ENCODE results near the gene DIAPH2. TPM values are rescaled to one million over a fixed set of nuclear protein-coding genes. Genes with fewer than 3 reads are reported as not detected.

DIAPH2 gene
- total and polyA plus RNA-seq, 9 donors = 8.1 to 30.9 (median 24.2) TPM

DNA sequence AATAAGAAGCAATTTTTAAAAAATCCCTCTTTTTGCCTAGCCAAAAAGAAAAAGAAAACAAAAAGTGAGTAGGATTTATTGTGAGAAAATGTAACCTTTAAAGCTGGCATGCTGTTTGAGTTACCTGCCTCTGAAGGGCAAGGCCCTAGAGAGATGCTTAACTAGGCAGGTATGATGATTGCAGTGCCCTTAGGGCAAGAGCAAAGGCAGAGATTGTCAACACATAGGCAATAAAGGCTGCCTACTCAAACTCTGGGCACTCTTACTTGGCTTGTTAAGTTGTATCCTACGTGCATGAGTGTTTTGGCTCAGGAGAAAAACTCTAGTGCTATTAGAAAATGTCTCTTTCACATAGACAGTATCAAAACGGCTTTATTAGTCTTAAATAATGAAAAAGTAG, 505.0 kb downstream of the DIAPH2 start:
- Histone ChIP-seq H3K27ac (no peak overlapping the region), H3K27me3 (no peaks in the 10 kb centered on the region), H3K36me3 (no peaks in the 10 kb centered on the region), H3K4me1 (ENCODE audit: insufficient read depth) (no peaks in the 10 kb centered on the region), H3K9me3 (no peaks in the 10 kb centered on the region), H3K4me3 (no peak overlapping the region)
- no peak for DNase-seq
- TF ChIP-seq EP300 (IDR thresholded peaks at IDR 0.05) (no peak), POLR2A (IDR thresholded peaks at IDR 0.05) (no peak)
- TF ChIP-seq, protein P1, sequence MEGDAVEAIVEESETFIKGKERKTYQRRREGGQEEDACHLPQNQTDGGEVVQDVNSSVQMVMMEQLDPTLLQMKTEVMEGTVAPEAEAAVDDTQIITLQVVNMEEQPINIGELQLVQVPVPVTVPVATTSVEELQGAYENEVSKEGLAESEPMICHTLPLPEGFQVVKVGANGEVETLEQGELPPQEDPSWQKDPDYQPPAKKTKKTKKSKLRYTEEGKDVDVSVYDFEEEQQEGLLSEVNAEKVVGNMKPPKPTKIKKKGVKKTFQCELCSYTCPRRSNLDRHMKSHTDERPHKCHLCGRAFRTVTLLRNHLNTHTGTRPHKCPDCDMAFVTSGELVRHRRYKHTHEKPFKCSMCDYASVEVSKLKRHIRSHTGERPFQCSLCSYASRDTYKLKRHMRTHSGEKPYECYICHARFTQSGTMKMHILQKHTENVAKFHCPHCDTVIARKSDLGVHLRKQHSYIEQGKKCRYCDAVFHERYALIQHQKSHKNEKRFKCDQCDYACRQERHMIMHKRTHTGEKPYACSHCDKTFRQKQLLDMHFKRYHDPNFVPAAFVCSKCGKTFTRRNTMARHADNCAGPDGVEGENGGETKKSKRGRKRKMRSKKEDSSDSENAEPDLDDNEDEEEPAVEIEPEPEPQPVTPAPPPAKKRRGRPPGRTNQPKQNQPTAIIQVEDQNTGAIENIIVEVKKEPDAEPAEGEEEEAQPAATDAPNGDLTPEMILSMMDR (IDR thresholded peaks at IDR 0.05) = no peak
- intact Hi-C loops (cut with DNase I) = no loop called here
- 60 to 66% (median 62%) methylated on average over 2 of the region's 2 CpGs for WGBS, 3 donors

DNA sequence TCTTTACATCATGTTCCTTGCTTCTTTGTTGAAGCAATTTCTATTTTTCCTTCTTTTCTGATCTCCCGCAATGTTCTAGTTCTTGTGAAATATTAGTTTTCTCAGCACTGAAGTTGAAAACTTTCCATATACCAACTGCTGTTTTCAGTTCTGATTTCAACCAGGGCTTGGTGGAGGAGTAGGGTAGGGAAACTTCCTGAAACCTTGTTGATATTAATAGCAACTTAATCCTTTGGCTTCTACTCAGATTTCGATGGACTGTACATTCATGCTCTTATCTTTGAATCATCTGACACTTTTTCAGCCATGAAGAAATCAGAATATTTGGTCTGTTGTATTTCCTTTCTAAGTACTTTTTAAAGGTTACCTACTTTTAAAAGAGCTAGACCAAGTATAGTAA, 514.9 kb downstream of the DIAPH2 start:
- Histone ChIP-seq H3K36me3 (no peaks in the 10 kb centered on the region), H3K4me1 (ENCODE audit: insufficient read depth) (no peaks in the 10 kb centered on the region), H3K9me3 (no peaks in the 10 kb centered on the region), H3K27ac (no peak overlapping the region), H3K27me3 (no peaks in the 10 kb centered on the region), H3K4me3 (no peak overlapping the region)
- TF ChIP-seq POLR2A (IDR thresholded peaks at IDR 0.05) = no peak
- TF ChIP-seq EP300 (IDR thresholded peaks at IDR 0.05) = no peak
- TF ChIP-seq, protein P1 (IDR thresholded peaks at IDR 0.05) = no peak
- WGBS, 3 donors = 81 to 87% (median 86%) methylated on average over 2 of the region's 2 CpGs
- intact Hi-C loops (cut with DNase I) = no loop called here
- DNase-seq = no peak

DNA sequence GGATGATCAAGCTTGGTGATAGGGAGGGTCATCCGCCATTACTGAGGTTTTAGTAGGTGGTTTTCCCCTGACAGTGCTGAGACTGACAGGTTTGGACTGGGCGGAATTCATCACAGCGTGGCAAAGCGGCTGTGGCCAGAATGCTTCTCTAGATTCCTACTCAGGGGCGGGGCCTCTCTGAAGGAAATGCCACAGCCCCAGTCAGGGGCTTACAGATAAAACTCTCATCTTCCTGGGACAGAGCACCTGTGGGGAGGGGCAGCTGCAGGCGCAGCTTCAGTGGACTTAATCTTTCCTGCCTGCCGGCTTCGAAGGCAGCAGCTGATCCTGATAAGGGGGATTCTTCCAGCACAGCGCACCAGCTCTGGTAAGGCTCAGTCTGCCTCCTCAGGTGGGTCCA, 515.8 kb downstream of the DIAPH2 start:
- Histone ChIP-seq H3K27ac (no peak overlapping the region), H3K4me1 (ENCODE audit: insufficient read depth) (no peaks in the 10 kb centered on the region), H3K27me3 (no peaks in the 10 kb centered on the region), H3K9me3 (no peaks in the 10 kb centered on the region), H3K4me3 (no peak overlapping the region), H3K36me3 (no peaks in the 10 kb centered on the region)
- 68 to 84% (median 81%) methylated on average over 8 to 9 of the region's 9 CpGs for WGBS, 3 donors
- TF ChIP-seq, protein P1 (IDR thresholded peaks at IDR 0.05) = no peak
- no peak for TF ChIP-seq EP300 (IDR thresholded peaks at IDR 0.05)
- TF ChIP-seq POLR2A (IDR thresholded peaks at IDR 0.05) = no peak
- intact Hi-C loops (cut with DNase I) = no loop called here
- no peak for DNase-seq

DNA sequence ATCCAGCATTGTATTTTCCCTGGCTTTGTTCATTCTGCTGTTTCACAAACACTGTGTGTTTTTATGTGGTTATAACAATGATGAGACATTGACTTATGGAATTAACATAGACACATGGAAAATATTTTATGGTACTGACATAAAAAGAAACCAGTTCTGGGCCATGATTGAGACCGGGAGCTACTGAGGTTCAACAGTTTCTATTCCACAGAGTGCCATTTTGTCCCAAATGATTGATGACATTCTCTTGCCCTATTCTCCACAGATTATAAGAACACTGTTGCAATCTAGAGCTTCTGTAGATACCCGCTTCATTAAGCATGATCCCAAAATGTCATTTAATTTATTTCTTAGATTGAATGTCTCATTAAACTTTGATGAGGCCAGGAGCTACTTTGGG, 525.9 kb downstream of the DIAPH2 start:
- 87 to 89% (median 88%) methylated on average over 2 of the region's 2 CpGs for WGBS, 3 donors
- no peak for DNase-seq

More for the DNA sequence above, 525.9 kb downstream of the DIAPH2 start:
- TF ChIP-seq, protein P1 (IDR thresholded peaks at IDR 0.05) = no peak
- TF ChIP-seq EP300 (IDR thresholded peaks at IDR 0.05) (no peak), POLR2A (IDR thresholded peaks at IDR 0.05) (no peak)
- Histone ChIP-seq H3K36me3 (no peaks in the 10 kb centered on the region), H3K27me3 (no peaks in the 10 kb centered on the region), H3K9me3 (no peaks in the 10 kb centered on the region), H3K27ac (no peak overlapping the region), H3K4me3 (no peak overlapping the region), H3K4me1 (ENCODE audit: insufficient read depth) (no peaks in the 10 kb centered on the region)
- intact Hi-C loops (cut with DNase I) = no loop called here
